H1 (cell line): ENCODE measurements around the gene PTGDS. TPM values are rescaled to one million over a fixed set of nuclear protein-coding genes. Genes with fewer than 3 reads are reported as not detected.

Experiments used
- CTCF ChIA-PET: fragments of 300-600 bp; sonication (Branson Sonifier 250); formaldehyde crosslinking; loops from one replicate; lab custom pipeline; 2021; ENCODE audit not compliant: partially characterized antibody; lab: Charles Lee
- POLR2A ChIA-PET: fragments of 300-600 bp; sonication (Branson Sonifier 250); formaldehyde crosslinking; loops from one replicate; lab custom pipeline; 2021; ENCODE audit warnings: inconsistent platforms; ENCODE audit not compliant: partially characterized antibody; lab: Charles Lee
- DNase-seq, 2 experiments: peaks; one replicate each; pipeline versions ENCODE4 v3.0.0 to v3.0.0-alpha.2; 2010 to 2022; ENCODE audit warnings: low spot score in 2 of 2, low read depth in 1 of 2, mixed read lengths in 1 of 2
- FAIRE-seq: peaks from 2 replicates; lab custom pipeline; 2011; peaks lifted over from hg19 to GRCh38; lab: Jason Lieb, UNC
- H2AFZ ChIP-seq: 2 replicates; pipeline ENCODE4 v1.8.1; 2012; ENCODE audit warnings: low read length, inconsistent platforms
- H2AK5ac ChIP-seq: 2 replicates; pipeline ENCODE4 v1.6.1; 2013; ENCODE audit warnings: low read depth, low read length
- H2BK120ac ChIP-seq: replicated peaks from 2 replicates; pipeline ENCODE3; 2013; ENCODE audit warnings: low read depth, low read length, inconsistent platforms
- H2BK12ac ChIP-seq: 2 replicates; pipeline ENCODE4 v1.6.1; 2013; ENCODE audit warnings: low read depth, low read length
- H2BK15ac ChIP-seq: 2 replicates; pipeline ENCODE4 v1.6.1; 2013; ENCODE audit warnings: low read length
- H2BK20ac ChIP-seq: 2 replicates; pipeline ENCODE4 v1.6.1; 2013; ENCODE audit warnings: low read length
- H2BK5ac ChIP-seq: 2 replicates; pipeline ENCODE4 v1.6.1; 2013; ENCODE audit warnings: low read depth, low read length
- H3K14ac ChIP-seq: 2 replicates; pipeline ENCODE4 v1.6.1; 2013; ENCODE audit warnings: inconsistent platforms; ENCODE audit not compliant: insufficient read length
- H3K18ac ChIP-seq: 2 replicates; pipeline ENCODE4 v1.6.1; 2013; ENCODE audit warnings: low read length; ENCODE audit errors: extremely low read depth
- H3K23ac ChIP-seq: 2 replicates; pipeline ENCODE4 v1.6.1; 2013; ENCODE audit warnings: inconsistent platforms; ENCODE audit not compliant: insufficient read length
- H3K23me2 ChIP-seq: 2 replicates; pipeline ENCODE4 v1.6.1; 2013; ENCODE audit warnings: low read depth, low read length
- H3K27ac ChIP-seq: 2 replicates; pipeline ENCODE4 v1.6.1; 2011; ENCODE audit warnings: low read depth, low read length, inconsistent platforms
- H3K27me3 ChIP-seq, 4 experiments: replicated peaks in 1 of 4; 1 replicate in 1 of 4; 2 replicates in 3 of 4; pipeline versions ENCODE4 v1.6.1 to v1.8.1; 2011 to 2013; ENCODE audit warnings: low read length in 3 of 4, mild to moderate bottlenecking in 3 of 4, inconsistent platforms in 2 of 4, mixed read lengths in 2 of 4, moderate library complexity in 1 of 4; ENCODE audit not compliant: control insufficient read depth in 3 of 4, insufficient read depth in 3 of 4; ENCODE audit errors: extremely low read depth in 1 of 4
- H3K36me3 ChIP-seq, 4 experiments: 2 replicates each; pipeline versions ENCODE4 v1.6.1 to v1.8.1; 2011 to 2013; ENCODE audit warnings: mild to moderate bottlenecking in 4 of 4, low read length in 3 of 4, moderate library complexity in 2 of 4, control low read depth in 1 of 4, inconsistent platforms in 1 of 4; ENCODE audit not compliant: insufficient read depth in 4 of 4, control insufficient read depth in 2 of 4
- H3K4ac ChIP-seq: replicated peaks from 2 replicates; pipeline ENCODE3; 2013; ENCODE audit warnings: low read length, low read depth, mixed read lengths, inconsistent platforms; ENCODE audit not compliant: insufficient read length
- H3K4me1 ChIP-seq, 4 experiments: replicated peaks in 1 of 4; 1 replicate in 1 of 4; 2 replicates in 3 of 4; pipeline versions ENCODE4 v1.6.1 to v1.8.1; 2011 to 2013; ENCODE audit warnings: low read length in 3 of 4, inconsistent platforms in 2 of 4, mixed read lengths in 1 of 4; ENCODE audit not compliant: insufficient read depth in 4 of 4, control insufficient read depth in 3 of 4
- H3K4me2 ChIP-seq, 2 experiments: 2 replicates each; pipeline versions ENCODE4 v1.6.1 to v1.8.1; 2011 to 2013; ENCODE audit warnings: low read depth in 2 of 2, low read length in 2 of 2, control low read depth in 1 of 2, inconsistent platforms in 1 of 2, mild to moderate bottlenecking in 1 of 2; ENCODE audit not compliant: insufficient read depth in 1 of 2
- H3K4me3 ChIP-seq, 4 experiments: fragments of 200-600, 300-600 bp in 1 of 4; sonication (generic), shearing (Covaris generic), sonication (Bioruptor Twin) in 1 of 4; 2 replicates each; pipeline versions ENCODE4 v1.5.1 to v1.8.1; 2011 to 2016; ENCODE audit warnings: low read length in 4 of 4, low read depth in 3 of 4, control low read depth in 2 of 4, inconsistent platforms in 2 of 4, mild to moderate bottlenecking in 2 of 4, mixed read lengths in 1 of 4, moderate library complexity in 1 of 4; ENCODE audit not compliant: insufficient read depth in 2 of 4; ENCODE audit errors: extremely low read depth in 1 of 4
- H3K56ac ChIP-seq: replicated peaks from 2 replicates; pipeline ENCODE3; 2013; ENCODE audit warnings: low read depth, mild to moderate bottlenecking, mixed read lengths, low read length, inconsistent platforms; ENCODE audit not compliant: insufficient read length
- H3K79me1 ChIP-seq: 2 replicates; pipeline ENCODE4 v1.6.1; 2013; ENCODE audit warnings: low read depth, low read length, control low read depth
- H3K79me2 ChIP-seq, 2 experiments: 2 replicates each; pipeline versions ENCODE4 v1.6.1 to v1.8.1; 2012 to 2013; ENCODE audit warnings: low read length in 2 of 2, mild to moderate bottlenecking in 2 of 2, inconsistent platforms in 1 of 2; ENCODE audit not compliant: insufficient read depth in 2 of 2, control insufficient read depth in 1 of 2
- H3K9ac ChIP-seq, 4 experiments: replicated peaks in 1 of 4; 1 replicate in 1 of 4; 2 replicates in 3 of 4; pipeline versions ENCODE4 v1.6.1 to v1.8.1; 2011 to 2013; ENCODE audit warnings: low read depth in 3 of 4, low read length in 3 of 4, control low read depth in 2 of 4, mild to moderate bottlenecking in 2 of 4, moderate library complexity in 2 of 4, inconsistent platforms in 1 of 4; ENCODE audit errors: extremely low read depth in 1 of 4
- H3K9me3 ChIP-seq, 2 experiments: 2 replicates each; pipeline versions ENCODE4 v1.6.1 to v1.8.1; 2012 to 2013; ENCODE audit warnings: mild to moderate bottlenecking in 2 of 2, moderate library complexity in 2 of 2, control low read depth in 1 of 2, inconsistent platforms in 1 of 2, low read depth in 1 of 2, low read length in 1 of 2, mixed read lengths in 1 of 2; ENCODE audit not compliant: insufficient read depth in 2 of 2
- H4K20me1 ChIP-seq, 2 experiments: replicated peaks in 1 of 2; 2 replicates each; pipeline versions ENCODE3 to v1.8.1; 2011 to 2013; ENCODE audit warnings: inconsistent platforms in 2 of 2, low read length in 2 of 2, mild to moderate bottlenecking in 1 of 2; ENCODE audit not compliant: insufficient read depth in 2 of 2, control insufficient read depth in 1 of 2
- H4K5ac ChIP-seq: 2 replicates; pipeline ENCODE4 v1.6.1; 2013; ENCODE audit warnings: low read length, low read depth, mixed read lengths, inconsistent platforms; ENCODE audit not compliant: insufficient read length
- H4K8ac ChIP-seq: 2 replicates; pipeline ENCODE4 v1.8.0; 2013; ENCODE audit warnings: mild to moderate bottlenecking, moderate library complexity, low read length, inconsistent platforms; ENCODE audit not compliant: insufficient read depth; ENCODE audit errors: extremely low read depth
- H4K91ac ChIP-seq: replicated peaks from 2 replicates; pipeline ENCODE3; 2013; ENCODE audit warnings: low read length, mixed read lengths, inconsistent platforms; ENCODE audit not compliant: insufficient read length
- ASH2L ChIP-seq: fragments of 200-600, 300-600 bp; sonication (generic); IDR thresholded peaks from one replicate; pipeline ENCODE4 v1.7.1; 2017; ENCODE audit warnings: low read length
- CBX8 ChIP-seq: fragments of 300-800, 300-1000 bp; sonication (generic); IDR thresholded peaks from 2 replicates; pipeline ENCODE4 v1.7.1; 2016; ENCODE audit warnings: low read depth, low read length, borderline replicate concordance
- CEBPB ChIP-seq: IDR thresholded peaks from 2 replicates; pipeline ENCODE4 v1.6.1; 2012; ENCODE audit warnings: low read depth, low read length
- CREB1 ChIP-seq: IDR thresholded peaks from 2 replicates; pipeline ENCODE4 v1.6.1; 2012; ENCODE audit warnings: inconsistent platforms
- EGR1 ChIP-seq: IDR thresholded peaks from 2 replicates; pipeline ENCODE4 v1.6.1; 2011; ENCODE audit warnings: low read depth, low read length, borderline replicate concordance
- EP300 ChIP-seq, 2 experiments: IDR thresholded peaks; 1 replicate in 1 of 2; 2 replicates in 1 of 2; pipeline ENCODE4 v1.6.1; 2011 to 2012; ENCODE audit warnings: low read depth in 2 of 2, low read length in 2 of 2, mild to moderate bottlenecking in 2 of 2, borderline replicate concordance in 1 of 2, inconsistent platforms in 1 of 2, moderate library complexity in 1 of 2
- RAD21 ChIP-seq, 2 experiments: IDR thresholded peaks in 1 of 2; conservative IDR thresholded peaks in 1 of 2; 2 replicates each; pipeline ENCODE4 v1.6.1; 2011; ENCODE audit warnings: low read depth in 2 of 2, low read length in 2 of 2, improper control_type of control experiment in 1 of 2, inconsistent platforms in 1 of 2, mild to moderate bottlenecking in 1 of 2, moderate library complexity in 1 of 2
- RNF2 ChIP-seq: fragments of 200-900, 300-1000 bp; sonication (generic); IDR thresholded peaks from 2 replicates; pipeline ENCODE4 v1.7.1; 2016; ENCODE audit warnings: borderline replicate concordance, low read depth, mild to moderate bottlenecking, antibody characterized with exemption, low read length; ENCODE audit not compliant: poor library complexity, severe bottlenecking; ENCODE audit errors: missing control alignments
- SIX5 ChIP-seq: IDR thresholded peaks from 2 replicates; pipeline ENCODE4 v1.6.1; 2011; ENCODE audit warnings: mild to moderate bottlenecking, low read depth, low read length
- TBP ChIP-seq: IDR thresholded peaks from 2 replicates; pipeline ENCODE4 v1.6.1; 2011; ENCODE audit warnings: low read depth, low read length, improper control_type of control experiment
- WGBS, 2 experiments: shearing (Covaris generic) in 1 of 2; methylation state at CpG; one replicate each; pipeline versions ENCODE4 v1.1.6 to v1.1.7; 2013 to 2015; ENCODE audit warnings: low lambda C conversion rate in 2 of 2, mixed read lengths in 2 of 2, inconsistent platforms in 1 of 2, low coverage in 1 of 2, missing lambda C conversion rate in 1 of 2; ENCODE audit not compliant: insufficient replicate concordance in 2 of 2, insufficient coverage in 1 of 2, insufficient read length in 1 of 2; ENCODE audit errors: extremely low coverage in 1 of 2, missing lambda C conversion rate in 1 of 2; 5-methylcytosine and 5-hydroxymethylcytosine counted together
- polyA plus RNA-seq, 7 experiments: library from polyadenylated mRNA; depleted of rRNA in 3 of 7; stranded (reverse) in 5 of 7; unstranded in 2 of 7; fragments of >200 nt in 5 of 7; fragments of 200-250 nt in 2 of 7; gene quantifications; 1 replicate in 5 of 7; 2 replicates in 1 of 7; 4 replicates in 1 of 7; pipeline versions ENCODE4 v1.2.1 to v1.2.3, GENCODE V29; 2011 to 2013; ENCODE audit warnings: missing spikeins in 2 of 7, mixed read lengths in 2 of 7
- total RNA-seq: library from RNA; stranded (reverse); fragmentation: NEBNext Ultra II Directional; extraction: Animal tissue kit (Norgen Biotek cat#: 25700); gene quantifications from 2 replicates; pipeline ENCODE4 v1.2.1, GENCODE V29; 2021
- TF ChIP-seq, protein P1 (sequence below): IDR thresholded peaks from 2 replicates; pipeline ENCODE4 v1.6.1; 2012; ENCODE audit warnings: low read length, inconsistent platforms

PTGDS gene
- total and polyA plus RNA-seq, 2 of the 8 experiments (the other 6 are each of a cell fraction or from before 2014, with no cell fraction given): 1.7 to 2.3 TPM

DNA sequence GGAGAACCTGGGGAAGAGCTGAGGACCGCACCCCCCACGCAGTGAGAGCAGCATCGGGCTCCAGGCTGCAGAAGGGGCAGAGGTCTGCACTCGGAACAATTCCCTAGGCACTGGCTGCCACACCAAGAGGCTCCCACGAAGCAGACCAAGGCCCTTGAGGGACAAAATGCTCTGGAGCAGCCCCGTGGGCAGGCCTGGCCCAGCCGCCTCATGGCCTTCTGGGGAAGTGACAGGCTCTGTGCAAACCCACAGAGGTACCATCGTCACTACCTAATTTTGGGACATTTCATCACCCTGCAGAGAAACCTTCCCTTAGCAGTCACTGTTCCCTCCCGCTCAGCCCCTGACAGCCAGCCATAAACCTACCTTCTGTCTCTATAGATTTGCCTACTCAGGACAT, 48.7 kb upstream of the PTGDS start:
- no peak overlapping the region for H4K91ac ChIP-seq
- no peak for FAIRE-seq
- H3K18ac ChIP-seq: no peak overlapping the region
- WGBS, 2 experiments: 88% methylated on average over 9 of the region's 9 CpGs; no CpG with 5 or more reads in 1 of the 2 experiments
- H3K4me1 ChIP-seq: peaks cover 0 to 1% (median 0%) of the 10 kb centered on the region in 4 experiments; a peak in 1 of 7 replicates
- no peak overlapping the region for H3K4me3 ChIP-seq
- no peak overlapping the region for H2BK20ac ChIP-seq
- no peak for DNase-seq
- no peak overlapping the region for H2AFZ ChIP-seq
- no peak overlapping the region for H4K5ac ChIP-seq
- H4K8ac ChIP-seq: no peak overlapping the region
- no peak overlapping the region for H2BK120ac ChIP-seq
- H3K23me2 ChIP-seq: no peaks in the 10 kb centered on the region
- peaks cover 4 to 23% (median 17%) of the 10 kb centered on the region in 4 experiments; a peak in 7 of 8 replicates for H3K36me3 ChIP-seq
- H3K79me2 ChIP-seq: no peaks in the 10 kb centered on the region; a peak in 1 of 4 replicates
- no peaks in the 10 kb centered on the region; the same call in 1 of the 2 replicates for H3K79me1 ChIP-seq
- no peak overlapping the region for H3K27ac ChIP-seq
- H4K20me1 ChIP-seq: peaks cover 0 to 12% of the 10 kb centered on the region in 2 experiments
- H3K14ac ChIP-seq: no peak overlapping the region
- H3K4ac ChIP-seq: no peak overlapping the region
- no peak overlapping the region for H2BK5ac ChIP-seq
- H2BK12ac ChIP-seq: no peak overlapping the region
- no peak overlapping the region for H3K56ac ChIP-seq
- POLR2A ChIA-PET: interaction anchor here (0.6 kb wide), 1 partner anchor 562 kb away, joined by 3 read pairs; no protein-coding TSS in a partner anchor
- H3K4me2 ChIP-seq: no peak overlapping the region
- CTCF ChIA-PET: interaction anchor here (0.6 to 0.7 kb wide), 2 partner anchors 30 to 48 kb away, joined by 3 read pairs; no protein-coding TSS in a partner anchor
- no peaks in the 10 kb centered on the region for H3K9me3 ChIP-seq
- H2BK15ac ChIP-seq: no peak overlapping the region
- no peak overlapping the region for H2AK5ac ChIP-seq
- H3K27me3 ChIP-seq: no peaks in the 10 kb centered on the region
- no peak overlapping the region for H3K23ac ChIP-seq
- no peak overlapping the region; a peak in 1 of 7 replicates for H3K9ac ChIP-seq
- TF ChIP-seq CBX8 (no peak), ASH2L (no peak), SIX5 (no peak), EGR1 (no peak), RAD21 (IDR thresholded peaks at IDR 0.05 in 1 of 2, conservative IDR thresholded peaks at IDR 0.05 in 1 of 2; ENCODE audit: low read depth in 2 of 2, low read length in 2 of 2) (no peak), EP300 (IDR thresholded peaks at IDR 0.05; ENCODE audit: borderline replicate concordance in 1 of 2, low read depth in 2 of 2, low read length in 2 of 2) (no peak), CREB1 (no peak), CEBPB (no peak), RNF2 (no peak), TBP (no peak)
- TF ChIP-seq, protein P1, sequence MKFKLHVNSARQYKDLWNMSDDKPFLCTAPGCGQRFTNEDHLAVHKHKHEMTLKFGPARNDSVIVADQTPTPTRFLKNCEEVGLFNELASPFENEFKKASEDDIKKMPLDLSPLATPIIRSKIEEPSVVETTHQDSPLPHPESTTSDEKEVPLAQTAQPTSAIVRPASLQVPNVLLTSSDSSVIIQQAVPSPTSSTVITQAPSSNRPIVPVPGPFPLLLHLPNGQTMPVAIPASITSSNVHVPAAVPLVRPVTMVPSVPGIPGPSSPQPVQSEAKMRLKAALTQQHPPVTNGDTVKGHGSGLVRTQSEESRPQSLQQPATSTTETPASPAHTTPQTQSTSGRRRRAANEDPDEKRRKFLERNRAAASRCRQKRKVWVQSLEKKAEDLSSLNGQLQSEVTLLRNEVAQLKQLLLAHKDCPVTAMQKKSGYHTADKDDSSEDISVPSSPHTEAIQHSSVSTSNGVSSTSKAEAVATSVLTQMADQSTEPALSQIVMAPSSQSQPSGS: no peak
